DOHH2 (cell line): ENCODE data around the gene CD96.

Experiments used
- H3F3A ChIP-seq: fragments of 200-600 bp; sonication (generic), shearing (Covaris generic); 2 replicates; pipeline ENCODE4 v1.6.0; 2016; ENCODE audit warnings: antibody characterized with exemption, mild to moderate bottlenecking; ENCODE audit not compliant: control insufficient read depth, insufficient read depth
- H3K27ac ChIP-seq: fragments of 200-600 bp; sonication (generic); 2 replicates; pipeline ENCODE4 v1.5.1; 2014; ENCODE audit warnings: low read depth, mild to moderate bottlenecking, low read length, moderate library complexity
- H3K27me3 ChIP-seq: fragments of 200-600 bp; sonication (generic); 2 replicates; pipeline ENCODE4 v1.6.1; 2014; ENCODE audit warnings: mild to moderate bottlenecking, low read length, mixed read lengths; ENCODE audit not compliant: control insufficient read depth
- H3K36me3 ChIP-seq: fragments of 200-600 bp; sonication (generic); 2 replicates; pipeline ENCODE4 v1.6.1; 2014; ENCODE audit warnings: mild to moderate bottlenecking, low read length, moderate library complexity, mixed read lengths; ENCODE audit not compliant: control insufficient read depth
- H3K4me1 ChIP-seq: fragments of 200-600 bp; sonication (generic); 2 replicates; pipeline ENCODE4 v1.6.1; 2014; ENCODE audit warnings: mild to moderate bottlenecking, low read length, mixed read lengths; ENCODE audit not compliant: control insufficient read depth
- H3K4me2 ChIP-seq: fragments of 200-600 bp; sonication (generic); 2 replicates; pipeline ENCODE4 v1.6.0; 2014; ENCODE audit warnings: mild to moderate bottlenecking, low read length, moderate library complexity
- H3K4me3 ChIP-seq: fragments of 200-600 bp; sonication (generic); 2 replicates; pipeline ENCODE4 v1.5.1; 2014; ENCODE audit warnings: mild to moderate bottlenecking, low read length, mixed read lengths
- H3K79me2 ChIP-seq: fragments of 200-600 bp; sonication (generic); 2 replicates; pipeline ENCODE4 v1.6.1; 2014; ENCODE audit warnings: mild to moderate bottlenecking, low read length, mixed read lengths; ENCODE audit not compliant: control insufficient read depth
- H3K9me2 ChIP-seq: fragments of 200-600 bp; sonication (generic); replicated peaks from 2 replicates; pipeline ENCODE4 v1.6.1; 2014; ENCODE audit warnings: mild to moderate bottlenecking, low read length, mixed read lengths; ENCODE audit not compliant: control insufficient read depth
- H3K9me3 ChIP-seq: fragments of 200-600 bp; sonication (generic); 2 replicates; pipeline ENCODE4 v1.6.1; 2014; ENCODE audit warnings: antibody characterized with exemption, low read length, mixed read lengths; ENCODE audit not compliant: control insufficient read depth, insufficient read depth
- H4K20me1 ChIP-seq: fragments of 200-600 bp; sonication (generic); 2 replicates; pipeline ENCODE4 v1.6.0; 2014; ENCODE audit warnings: low read depth, mild to moderate bottlenecking, antibody characterized with exemption, low read length, moderate library complexity; ENCODE audit not compliant: control insufficient read depth, insufficient read depth
- CTCF ChIP-seq: fragments of 200-600 bp; sonication (generic); IDR thresholded peaks from one replicate; pipeline ENCODE4 v1.5.1; 2014; ENCODE audit warnings: antibody characterized with exemption, mild to moderate bottlenecking, low read depth, low read length; ENCODE audit not compliant: poor library complexity, severe bottlenecking
- EZH2phosphoT487 ChIP-seq: fragments of 200-600 bp; sonication (generic); IDR thresholded peaks from 2 replicates; pipeline ENCODE4 v1.6.1; 2017; ENCODE audit warnings: borderline replicate concordance, mild to moderate bottlenecking, antibody characterized with exemption, low read length, moderate library complexity, mixed read lengths

CD96 gene

GRCh38 chr3:111588527-111588926, 46.5 kb downstream of the CD96 start:
- Histone ChIP-seq H3K36me3 (no peaks in the 10 kb centered on the region), H3K4me1 (no peaks in the 10 kb centered on the region), H3K9me2 (no peaks in the 10 kb centered on the region), H3K4me2 (no peak overlapping the region), H4K20me1 (no peaks in the 10 kb centered on the region), H3F3A (no peaks in the 10 kb centered on the region), H3K9me3 (no peaks in the 10 kb centered on the region), H3K27me3 (no peaks in the 10 kb centered on the region), H3K27ac (no peak overlapping the region), H3K4me3 (no peak overlapping the region), H3K79me2 (no peaks in the 10 kb centered on the region)
- no peak for TF ChIP-seq CTCF
- TF ChIP-seq EZH2phosphoT487, result no peak

GRCh38 chr3:111589303-111590142, 47.5 kb downstream of the CD96 start:
- TF ChIP-seq EZH2phosphoT487 (no peak), CTCF (no peak)
- no peaks in the 10 kb centered on the region for H3F3A ChIP-seq
- no peaks in the 10 kb centered on the region for H3K4me1 ChIP-seq
- H3K27ac ChIP-seq, result no peak overlapping the region
- H3K9me3 ChIP-seq, result no peaks in the 10 kb centered on the region
- H3K4me2 ChIP-seq, result no peak overlapping the region
- H3K9me2 ChIP-seq, result no peaks in the 10 kb centered on the region
- no peaks in the 10 kb centered on the region for H4K20me1 ChIP-seq
- no peaks in the 10 kb centered on the region; the same call in 1 of the 2 replicates for H3K27me3 ChIP-seq
- H3K36me3 ChIP-seq, result no peaks in the 10 kb centered on the region
- no peaks in the 10 kb centered on the region for H3K79me2 ChIP-seq
- H3K4me3 ChIP-seq, result no peak overlapping the region

- Histone ChIP-seq H3K9me3 (no peaks in the 10 kb centered on the region), H3K4me3 (no peak overlapping the region), H3K4me2 (no peak overlapping the region), H3F3A (no peaks in the 10 kb centered on the region), H3K4me1 (no peaks in the 10 kb centered on the region), H3K27ac (no peak overlapping the region), H4K20me1 (no peaks in the 10 kb centered on the region), H3K27me3 (no peaks in the 10 kb centered on the region; the same call in 1 of the 2 replicates), H3K79me2 (no peaks in the 10 kb centered on the region), H3K36me3 (no peaks in the 10 kb centered on the region), H3K9me2 (no peaks in the 10 kb centered on the region)
- TF ChIP-seq CTCF (no peak), EZH2phosphoT487 (no peak)
Observed at GRCh38 chr3:111590143-111590491, 48.1 kb downstream of the CD96 start.
